ENCODE results near the gene DIP2C. TPM values are rescaled to one million over a fixed set of nuclear protein-coding genes. Genes with fewer than 3 reads are reported as not detected.

DIP2C gene
- total and polyA plus RNA-seq, 8 donors: 2.4 to 40.1 (median 21.0) TPM

DNA sequence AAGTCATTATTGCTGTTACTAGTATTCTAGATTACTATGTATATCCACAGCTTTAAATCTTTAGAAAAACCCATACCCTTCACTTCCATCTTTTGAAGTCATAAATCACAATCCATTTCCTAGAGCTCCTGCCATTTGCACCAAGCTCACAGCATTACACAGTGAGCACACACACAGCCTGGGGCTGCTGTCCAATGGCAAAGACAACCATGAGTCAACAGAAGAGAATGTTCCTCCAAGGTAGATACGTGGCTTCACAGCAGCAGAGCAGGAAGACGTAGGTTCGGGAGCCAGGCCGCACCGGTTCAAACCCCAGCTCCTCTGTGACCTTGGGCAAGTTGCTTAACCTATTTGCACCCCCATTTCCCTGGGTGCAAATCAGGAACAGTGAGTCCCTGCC, 234.6 kb downstream of the DIP2C start:
- DNase-seq: peak; percentile 49 to 62
- peak overlapping the region in 2 of 5 donors; percentile 30 to 59 for H3K27ac ChIP-seq
- intact Hi-C loops (cut with DNase I; ENCODE audit: low total_unique reads): no loop called here
- H3K4me3 ChIP-seq: no peak overlapping the region
- H3K9me3 ChIP-seq: no peaks in the 10 kb centered on the region
- H3K4me1 ChIP-seq: peaks cover 9 to 68% (median 29%) of the 10 kb centered on the region in 4 donors
- TF ChIP-seq EP300 (IDR thresholded peaks at IDR 0.05) (peak; percentile 79), POLR2AphosphoS5 (IDR thresholded peaks at IDR 0.05) (peak in 2 of 3 donors; percentile 71 to 83), POLR2A (IDR thresholded peaks at IDR 0.05) (no peak)
- H3K36me3 ChIP-seq: peaks cover 0 to 7% (median 0%) of the 10 kb centered on the region in 4 donors
- no peaks in the 10 kb centered on the region for H3K27me3 ChIP-seq
- 16 to 45% (median 35%) methylated on average over 5 of the region's 5 CpGs for WGBS, 5 donors

DNA sequence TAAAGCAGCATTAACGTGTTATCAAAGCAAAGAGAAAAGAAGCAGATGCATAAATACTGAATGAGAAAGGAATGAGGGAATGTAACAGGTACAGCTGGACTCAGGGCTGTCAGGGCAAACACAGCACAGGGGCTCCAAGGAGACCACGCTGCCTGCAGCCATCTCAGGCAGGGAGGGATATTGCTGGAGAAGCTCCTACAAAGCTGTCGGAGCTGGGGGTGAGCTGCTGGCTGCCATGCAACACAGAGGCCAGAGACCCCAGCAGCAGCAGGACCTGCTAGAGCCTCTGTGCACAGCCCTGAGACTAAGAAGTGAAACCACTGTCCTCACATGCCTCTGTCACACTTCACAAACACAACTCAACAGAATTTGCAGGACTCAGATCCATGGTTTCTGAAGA, 235.8 kb downstream of the DIP2C start:
- Histone ChIP-seq H3K27ac (peak overlapping the region in 1 of 5 donors; percentile 59), H3K4me3 (no peak overlapping the region), H3K27me3 (no peaks in the 10 kb centered on the region), H3K9me3 (no peaks in the 10 kb centered on the region), H3K4me1 (peaks cover 9 to 70% (median 31%) of the 10 kb centered on the region in 4 donors), H3K36me3 (no peaks in the 10 kb centered on the region)
- intact Hi-C loops (cut with DNase I; ENCODE audit: low total_unique reads): no loop called here
- TF ChIP-seq POLR2A (IDR thresholded peaks at IDR 0.05) (no peak), POLR2AphosphoS5 (IDR thresholded peaks at IDR 0.05) (no peak), EP300 (IDR thresholded peaks at IDR 0.05) (no peak)
- TF ChIP-seq, protein P1, sequence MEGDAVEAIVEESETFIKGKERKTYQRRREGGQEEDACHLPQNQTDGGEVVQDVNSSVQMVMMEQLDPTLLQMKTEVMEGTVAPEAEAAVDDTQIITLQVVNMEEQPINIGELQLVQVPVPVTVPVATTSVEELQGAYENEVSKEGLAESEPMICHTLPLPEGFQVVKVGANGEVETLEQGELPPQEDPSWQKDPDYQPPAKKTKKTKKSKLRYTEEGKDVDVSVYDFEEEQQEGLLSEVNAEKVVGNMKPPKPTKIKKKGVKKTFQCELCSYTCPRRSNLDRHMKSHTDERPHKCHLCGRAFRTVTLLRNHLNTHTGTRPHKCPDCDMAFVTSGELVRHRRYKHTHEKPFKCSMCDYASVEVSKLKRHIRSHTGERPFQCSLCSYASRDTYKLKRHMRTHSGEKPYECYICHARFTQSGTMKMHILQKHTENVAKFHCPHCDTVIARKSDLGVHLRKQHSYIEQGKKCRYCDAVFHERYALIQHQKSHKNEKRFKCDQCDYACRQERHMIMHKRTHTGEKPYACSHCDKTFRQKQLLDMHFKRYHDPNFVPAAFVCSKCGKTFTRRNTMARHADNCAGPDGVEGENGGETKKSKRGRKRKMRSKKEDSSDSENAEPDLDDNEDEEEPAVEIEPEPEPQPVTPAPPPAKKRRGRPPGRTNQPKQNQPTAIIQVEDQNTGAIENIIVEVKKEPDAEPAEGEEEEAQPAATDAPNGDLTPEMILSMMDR (IDR thresholded peaks at IDR 0.05): no peak
- no peak for DNase-seq
- WGBS, 5 donors: 81 to 91% (median 87%) methylated on average over 3 of the region's 3 CpGs

DNA sequence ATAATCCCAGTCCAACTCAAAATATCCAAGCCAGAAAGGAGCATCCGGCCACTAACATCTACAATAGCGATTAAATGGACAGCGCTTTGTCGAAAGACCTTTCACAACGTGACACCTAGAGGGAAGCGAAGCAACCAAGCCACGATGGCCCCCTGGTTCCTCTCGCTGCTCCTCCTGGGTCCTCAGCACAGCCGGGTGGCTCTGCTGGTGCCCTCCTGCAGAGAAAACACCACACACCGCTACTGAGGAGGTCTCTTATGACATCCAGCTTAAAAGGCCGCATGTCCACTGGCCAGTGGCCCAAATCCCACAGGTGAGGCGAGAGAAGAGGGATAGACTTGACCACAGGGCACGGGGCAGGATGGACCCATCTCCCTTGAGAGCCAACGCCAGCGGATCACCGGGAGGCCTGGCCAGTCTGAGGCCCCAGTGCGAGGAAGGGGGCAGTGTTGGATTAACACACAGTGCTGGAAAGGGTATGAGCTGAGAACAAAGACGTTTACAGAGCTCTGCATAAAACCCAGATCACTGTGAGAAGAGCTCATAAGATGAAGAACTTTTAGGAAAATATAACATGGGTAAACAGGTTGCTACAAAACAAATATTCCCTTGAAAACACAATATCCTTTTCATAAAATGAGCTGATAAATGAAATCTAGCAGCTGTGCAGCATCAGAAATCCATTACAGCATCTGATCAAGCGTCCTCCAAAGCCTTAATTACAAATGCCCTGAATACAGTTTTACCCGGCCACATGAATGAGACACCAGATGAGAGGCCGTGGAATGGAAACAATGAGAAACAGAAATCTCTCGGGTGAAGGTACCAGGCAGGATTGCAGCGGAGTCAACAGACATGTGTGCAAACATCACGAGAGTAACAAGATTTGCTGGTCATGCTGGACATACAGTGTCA, 236.7 kb downstream of the DIP2C start:
- intact Hi-C loops (cut with DNase I; ENCODE audit: low total_unique reads): no loop called here
- Histone ChIP-seq H3K4me1 (peaks cover 9 to 61% (median 31%) of the 10 kb centered on the region in 4 donors), H3K9me3 (no peaks in the 10 kb centered on the region), H3K27me3 (no peaks in the 10 kb centered on the region), H3K27ac (peak overlapping the region in 1 of 5 donors; percentile 59), H3K36me3 (no peaks in the 10 kb centered on the region), H3K4me3 (no peak overlapping the region)
- WGBS, 5 donors: 81 to 88% (median 84%) methylated on average over 24 of the region's 24 CpGs
- peak in 1 of 2 donors; percentile 34 for DNase-seq
- TF ChIP-seq POLR2AphosphoS5 (IDR thresholded peaks at IDR 0.05) (no peak), POLR2A (IDR thresholded peaks at IDR 0.05) (no peak), EP300 (IDR thresholded peaks at IDR 0.05) (no peak)
- TF ChIP-seq, protein P1 (IDR thresholded peaks at IDR 0.05): no peak

DNA sequence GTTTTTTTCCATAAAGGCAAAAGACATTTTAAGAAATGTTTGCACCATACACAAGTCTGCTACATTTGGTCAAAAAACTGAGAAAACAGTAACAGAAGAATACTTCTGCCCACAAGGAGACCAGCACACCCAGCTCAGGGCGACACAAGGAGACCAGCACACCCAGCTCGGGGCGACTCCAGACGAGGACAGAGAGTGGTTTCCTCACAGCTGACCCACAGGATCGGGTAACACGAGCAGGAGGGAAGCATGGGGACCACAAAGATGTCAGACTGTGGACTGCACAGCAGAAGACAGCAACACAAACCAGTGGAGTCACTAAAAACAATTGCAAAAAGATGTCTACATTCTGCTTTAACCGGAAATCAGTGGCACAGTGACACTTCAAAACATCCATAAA, 237.6 kb downstream of the DIP2C start:
- Histone ChIP-seq H3K27me3 (no peaks in the 10 kb centered on the region), H3K4me1 (peaks cover 9 to 57% (median 31%) of the 10 kb centered on the region in 4 donors), H3K4me3 (no peak overlapping the region), H3K9me3 (no peaks in the 10 kb centered on the region), H3K36me3 (no peaks in the 10 kb centered on the region), H3K27ac (peak overlapping the region in 2 of 5 donors; percentile 21 to 62)
- intact Hi-C loops (cut with DNase I; ENCODE audit: low total_unique reads): no loop called here
- DNase-seq: no peak
- TF ChIP-seq, protein P1 (IDR thresholded peaks at IDR 0.05): no peak
- TF ChIP-seq POLR2AphosphoS5 (IDR thresholded peaks at IDR 0.05): no peak
- 79 to 91% (median 88%) methylated on average over 7 of the region's 7 CpGs for WGBS, 5 donors

All from stomach (tissue), 9 donors.